GM18517 (cell line): Measurements from ENCODE around the gene MARCO.
"Not testable (repeated sequence)": the region's sequence is repeated elsewhere in the genome, so short reads cannot be mapped to it uniquely, and the experiment has no call there.

Experiments
- ATAC-seq: cut with Tn5 transposase; IDR thresholded peaks from one replicate; pipeline ENCODE4 v1.9.1; 2021; ENCODE audit warnings: mild to moderate bottlenecking, moderate library complexity; ENCODE audit not compliant: unreplicated experiment

Gene MARCO

GRCh38 chr2:118925476-118925875, 16.5 kb upstream of the MARCO start:
- ATAC-seq, result no peak

- no peak for ATAC-seq
These were observed 16.0 kb upstream of the MARCO start for GRCh38 chr2:118925981-118926380.

DNA sequence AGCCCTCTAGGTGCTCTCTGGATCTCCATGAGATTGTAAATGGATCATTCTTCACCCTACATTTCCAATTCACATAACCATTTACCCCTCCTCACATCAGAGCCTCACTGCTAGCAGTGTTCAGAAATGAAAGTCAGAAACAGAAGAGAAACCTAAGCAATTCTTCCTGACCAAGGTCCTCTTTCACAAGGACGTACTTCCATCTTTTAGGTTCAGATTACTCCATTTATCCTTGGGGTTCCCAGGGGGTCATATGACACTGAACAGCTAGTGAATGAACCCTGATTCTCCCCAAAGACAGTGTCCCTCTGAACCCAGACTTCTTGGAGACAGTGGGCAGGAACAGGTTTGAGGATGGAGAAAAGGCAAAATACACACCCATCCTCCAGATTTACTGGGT, 12.9 kb upstream of the MARCO start:
- ATAC-seq, result no peak

- no peak for ATAC-seq
These were observed 9.0 kb upstream of the MARCO start for GRCh38 chr2:118932949-118933348.

- no peak for ATAC-seq
These were observed 5.7 kb upstream of the MARCO start for GRCh38 chr2:118936306-118936705.

DNA sequence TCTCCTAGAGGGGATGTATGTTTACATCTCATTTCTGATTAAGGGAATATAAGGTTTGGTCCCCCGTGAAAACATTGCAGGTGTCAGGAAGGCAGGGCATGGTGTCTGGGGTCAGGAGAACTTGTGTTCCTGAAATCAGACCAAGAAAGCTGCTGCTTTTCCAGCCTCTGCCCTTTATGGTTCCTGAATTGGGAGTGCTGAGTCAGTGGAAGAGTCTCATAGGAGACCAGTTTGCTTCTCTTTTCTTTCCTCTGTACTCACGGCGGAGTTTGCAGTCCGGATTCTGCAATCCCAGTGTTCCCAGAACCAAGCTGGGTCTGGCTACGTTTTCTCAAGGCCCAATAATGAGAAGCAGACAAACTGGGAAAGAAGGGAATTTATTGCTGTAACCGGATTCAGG, 5.1 kb upstream of the MARCO start:
- no peak for ATAC-seq

- no peak for ATAC-seq
These were observed 4.2 kb upstream of the MARCO start for GRCh38 chr2:118937817-118938216.

DNA sequence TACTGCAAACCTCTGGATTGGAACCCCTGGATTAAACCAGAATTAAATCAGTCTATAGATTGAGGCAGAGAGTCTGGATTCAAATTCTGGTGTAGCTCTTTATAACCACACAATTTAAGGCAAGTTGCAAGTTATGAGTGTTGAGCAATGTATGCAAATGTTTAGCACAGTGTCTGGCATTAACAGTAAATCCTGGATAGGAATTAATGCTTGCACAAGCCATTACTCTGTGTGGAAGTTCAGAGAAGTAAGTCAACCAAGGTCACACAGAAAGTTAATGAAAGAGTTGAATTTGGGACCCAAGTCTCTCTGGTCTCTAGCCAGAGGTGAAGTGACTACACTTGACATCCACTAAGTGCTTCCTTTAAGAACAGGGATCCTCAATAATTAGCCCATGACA, 2.0 kb upstream of the MARCO start:
- ATAC-seq, result no peak

- ATAC-seq, result no peak
These were observed 1.4 kb upstream of the MARCO start for GRCh38 chr2:118940486-118941120.

DNA sequence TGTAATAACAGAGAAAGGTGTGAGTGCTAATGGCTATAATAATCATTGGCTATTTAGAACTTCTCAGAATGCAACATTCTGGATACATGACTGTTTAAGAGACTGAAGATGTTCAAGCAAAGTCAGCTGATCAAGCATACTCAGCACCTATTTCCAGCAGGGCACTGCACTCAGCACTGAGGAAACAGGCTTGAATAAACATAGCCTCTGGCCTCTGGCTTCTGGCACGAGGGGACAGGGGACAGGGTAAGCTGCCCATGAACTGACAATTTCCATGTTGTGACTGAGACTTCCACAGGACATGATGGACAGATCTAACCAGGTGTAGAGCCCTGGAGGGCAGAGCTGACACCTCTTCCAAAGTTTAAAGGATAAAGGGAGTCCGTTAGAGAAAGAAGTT, 1.3 kb downstream of the MARCO start:
- no peak for ATAC-seq

DNA sequence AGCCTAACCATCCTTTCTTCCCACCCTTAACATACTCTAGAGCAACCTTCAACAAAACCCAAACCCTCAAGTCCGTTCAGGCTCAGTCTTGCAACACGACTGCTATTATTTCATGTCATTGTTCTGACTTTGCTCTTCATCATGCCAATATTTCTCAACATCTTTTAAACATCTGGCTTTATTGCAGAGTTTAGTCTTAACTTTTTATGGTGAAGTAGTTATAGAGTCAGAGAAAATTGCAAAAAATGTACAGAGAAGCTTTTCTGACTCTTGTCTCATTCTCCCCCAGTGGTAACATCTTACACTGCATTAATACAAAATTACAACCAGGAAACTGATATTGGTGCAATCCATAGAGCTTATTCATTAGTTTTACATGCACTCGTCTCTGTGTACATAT, 3.9 kb downstream of the MARCO start:
- ATAC-seq, result no peak

- not testable (repeated sequence) for ATAC-seq
These were observed 6.3 kb downstream of the MARCO start for GRCh38 chr2:118948266-118948665.

DNA sequence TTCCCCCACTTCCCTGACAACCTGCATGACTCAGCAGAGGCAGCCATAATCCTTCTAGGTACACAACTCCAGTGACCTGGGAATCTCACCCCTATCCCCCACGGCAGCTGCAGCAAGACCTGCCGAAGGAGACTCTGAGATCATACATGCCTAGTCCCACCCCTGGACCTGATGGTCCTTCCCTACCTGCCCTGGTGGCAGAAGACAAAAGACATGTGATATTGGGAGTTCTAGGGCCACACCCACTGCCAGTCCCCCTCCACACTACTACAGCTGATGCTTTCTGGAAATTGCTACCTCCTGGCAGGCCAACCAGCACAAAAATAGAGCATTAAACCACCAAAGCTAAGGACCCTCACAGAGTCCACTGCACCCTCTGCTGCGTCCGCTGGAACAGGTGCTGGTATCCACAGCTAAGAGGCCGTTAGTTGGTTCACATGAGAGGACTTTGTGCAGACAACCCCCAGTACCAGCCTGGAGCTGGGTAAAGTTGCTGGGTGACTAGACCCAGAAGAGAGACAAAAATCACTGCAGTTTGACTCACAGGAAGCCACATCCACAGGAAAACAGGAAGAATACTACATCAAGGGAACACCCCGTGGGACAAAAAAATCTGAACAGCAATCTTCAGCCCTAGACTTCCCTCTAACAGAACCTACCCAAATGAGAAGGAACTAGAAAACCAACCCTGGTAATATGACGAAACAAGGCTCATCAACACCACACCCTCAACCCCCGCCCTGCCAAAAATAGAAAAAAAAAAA, 12.5 kb downstream of the MARCO start:
- ATAC-seq, result no peak

DNA sequence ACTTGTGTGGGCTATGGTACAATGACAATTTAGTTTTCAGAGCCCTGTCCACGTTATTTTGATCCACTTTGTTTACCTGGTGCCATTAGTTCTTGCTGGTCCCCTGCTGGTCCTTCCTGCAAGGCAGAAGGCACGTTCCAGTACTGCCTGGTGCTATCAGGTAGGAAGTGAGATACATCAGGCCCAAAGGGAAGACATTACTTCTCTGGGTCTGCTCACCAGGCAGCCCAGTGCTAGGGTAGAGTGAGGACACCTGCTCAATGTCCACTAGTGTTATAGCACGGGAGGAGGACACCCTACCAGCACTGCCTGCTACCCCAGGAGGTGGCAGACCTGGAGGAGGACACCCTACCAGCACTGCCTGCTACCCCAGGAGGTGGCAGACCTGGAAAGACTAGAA, 23.7 kb downstream of the MARCO start:
- ATAC-seq, result no peak

- no peak for ATAC-seq
These were observed 25.3 kb downstream of the MARCO start for GRCh38 chr2:118967124-118967880.

GRCh38 chr2:118968042-118968441, 26.0 kb downstream of the MARCO start:
- ATAC-seq, result no peak

DNA sequence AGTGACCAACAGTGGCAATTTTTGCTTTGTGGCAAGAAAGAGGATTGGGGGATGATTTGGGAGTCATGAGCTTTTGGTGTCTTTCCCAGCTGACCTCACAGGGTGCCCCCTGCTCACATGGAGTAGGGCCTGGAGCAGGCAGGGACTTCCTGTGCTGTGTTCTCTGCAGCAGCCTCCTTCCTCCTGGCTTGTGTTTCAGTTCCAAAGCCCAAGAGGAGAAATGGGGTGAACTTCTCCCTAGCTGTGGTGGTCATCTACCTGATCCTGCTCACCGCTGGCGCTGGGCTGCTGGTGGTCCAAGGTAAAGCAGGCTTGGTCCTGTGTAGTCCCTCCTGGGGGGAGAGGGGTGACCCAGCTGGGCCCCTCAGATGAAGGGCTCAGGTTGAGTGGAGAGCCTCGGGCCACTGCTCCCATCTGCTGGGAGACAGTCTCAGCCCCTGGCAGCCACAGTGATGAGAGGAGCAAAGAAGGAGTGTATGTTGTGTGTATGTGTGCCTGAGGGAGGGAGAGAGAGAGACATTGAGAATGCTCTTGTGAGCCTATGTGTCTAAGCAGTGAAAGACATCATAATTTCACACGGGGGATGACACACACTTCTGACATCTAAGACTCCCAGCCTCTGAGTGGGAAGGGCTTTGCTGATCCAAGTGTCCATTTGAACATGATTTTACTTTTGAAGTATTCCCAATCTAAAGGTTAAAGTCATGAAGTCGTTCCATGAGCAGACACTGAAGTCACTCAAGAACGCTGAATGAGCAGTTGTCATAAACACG, 27.2 kb downstream of the MARCO start:
- ATAC-seq, result no peak

DNA sequence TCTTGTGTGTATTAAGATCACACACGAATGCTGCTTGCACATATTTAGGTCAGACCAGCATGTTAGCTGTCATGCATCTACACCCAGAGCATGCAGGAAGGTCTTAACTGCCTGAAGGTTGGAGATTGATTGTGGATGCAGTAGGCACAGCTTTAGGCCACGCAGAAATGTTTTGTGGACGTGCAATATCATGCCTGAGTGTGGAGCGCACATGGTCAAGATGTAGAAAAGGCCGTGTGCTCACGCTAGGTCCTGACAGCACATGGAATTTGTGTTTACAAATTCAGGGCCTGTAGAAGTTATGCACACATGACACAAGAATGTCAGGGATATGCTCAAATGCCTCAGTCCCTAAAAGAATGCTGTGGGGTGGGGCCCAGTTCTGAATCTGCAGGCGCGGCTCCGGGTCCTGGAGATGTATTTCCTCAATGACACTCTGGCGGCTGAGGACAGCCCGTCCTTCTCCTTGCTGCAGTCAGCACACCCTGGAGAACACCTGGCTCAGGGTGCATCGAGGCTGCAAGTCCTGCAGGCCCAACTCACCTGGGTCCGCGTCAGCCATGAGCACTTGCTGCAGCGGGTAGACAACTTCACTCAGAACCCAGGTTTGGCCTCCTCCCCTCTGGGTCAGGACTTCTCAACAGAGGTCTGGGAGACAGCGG, 27.9 kb downstream of the MARCO start:
- ATAC-seq, result no peak

- no peak for ATAC-seq
These were observed 28.6 kb downstream of the MARCO start for GRCh38 chr2:118970396-118971135.
